GM13977 (cell line): ENCODE data around the gene PTBP2.
"Not testable (repeated sequence)": the region's sequence is repeated elsewhere in the genome, so short reads cannot be mapped to it uniquely, and the experiment has no call there.

Experiments used
- DNase-seq: peaks from one replicate; pipeline ENCODE4 v3.0.0; 2012; ENCODE audit warnings: low spot score
- CTCF ChIP-seq: IDR thresholded peaks from 2 replicates; pipeline ENCODE4 v1.5.1; 2012; ENCODE audit warnings: mild to moderate bottlenecking, control low read depth; ENCODE audit not compliant: insufficient read depth; ENCODE audit errors: extremely low read depth, missing control alignments
- in situ Hi-C: fragments of 300-500 bp; cut with MboI; formaldehyde crosslinking; loops from one replicate; pipeline ENCODE4 v1.12.0; 2022; ENCODE audit warnings: low sequenced_read_pairs, low pct_unique_long_range_greater_than_20kb, mixed read lengths, inconsistent platforms; ENCODE audit not compliant: unreplicated experiment

Gene PTBP2

GRCh38 chr1:96747565-96747964 is 26.0 kb downstream of the PTBP2 start:
- in situ Hi-C loops: no loop called here
- TF ChIP-seq CTCF: no peak
- no peak for DNase-seq

- DNase-seq: no peak
- in situ Hi-C loops: no loop called here
- TF ChIP-seq CTCF: no peak
These were observed 26.5 kb downstream of the PTBP2 start for GRCh38 chr1:96748078-96748477.

- TF ChIP-seq CTCF: no peak
- no peak for DNase-seq
- in situ Hi-C loops: no loop called here
These were observed 28.0 kb downstream of the PTBP2 start for GRCh38 chr1:96749618-96750017.

GRCh38 chr1:96752394-96752793 is 30.8 kb downstream of the PTBP2 start:
- DNase-seq: no peak
- in situ Hi-C loops: no loop called here
- TF ChIP-seq CTCF: no peak

- no peak for TF ChIP-seq CTCF
- no peak for DNase-seq
- in situ Hi-C loops: no loop called here
These were observed 35.2 kb downstream of the PTBP2 start for GRCh38 chr1:96756789-96757188.

- in situ Hi-C loops, DNase-seq: not testable (repeated sequence)
These were observed 41.0 kb downstream of the PTBP2 start for GRCh38 chr1:96762586-96762985.

- no peak for DNase-seq
- TF ChIP-seq CTCF: no peak
- in situ Hi-C loops: no loop called here
These were observed 41.9 kb downstream of the PTBP2 start for GRCh38 chr1:96763514-96763913.
